Keratinocyte (primary cell): Measurements from ENCODE around the gene PTBP1. TPM values are rescaled to one million over a fixed set of nuclear protein-coding genes. Genes with fewer than 3 reads are reported as not detected.
A peak's percentile ranks its signal among the peaks of the same experiment; 100 is the strongest.

Source experiments
- DNase-seq: peaks from one replicate; pipeline ENCODE4 v3.0.0-alpha.2; 2011; ENCODE audit warnings: low read depth, missing footprints, low spot score
- FAIRE-seq: peaks from 2 replicates; lab custom pipeline; 2011; peaks lifted over from hg19 to GRCh38; lab: Jason Lieb, UNC
- H2AFZ ChIP-seq: 2 replicates; pipeline ENCODE4 v1.6.0; 2012; ENCODE audit warnings: low read length, control low read depth, inconsistent platforms; ENCODE audit not compliant: control insufficient read depth
- H3K27ac ChIP-seq: 2 replicates; pipeline ENCODE4 v1.5.1; 2011; ENCODE audit warnings: low read length; ENCODE audit not compliant: control insufficient read depth, insufficient read depth
- H3K27me3 ChIP-seq: 3 replicates; pipeline ENCODE4 v1.6.0; 2011; ENCODE audit warnings: low read length; ENCODE audit not compliant: control insufficient read depth, insufficient read depth; ENCODE audit errors: extremely low read depth
- H3K36me3 ChIP-seq, 2 experiments: 2 replicates in 1 of 2; 3 replicates in 1 of 2; pipeline ENCODE4 v1.5.1; 2011; ENCODE audit warnings: low read length in 2 of 2, mild to moderate bottlenecking in 1 of 2; ENCODE audit not compliant: control insufficient read depth in 2 of 2, insufficient read depth in 2 of 2; ENCODE audit errors: extremely low read depth in 1 of 2
- H3K4me1 ChIP-seq: 3 replicates; pipeline ENCODE4 v1.5.1; 2011; ENCODE audit warnings: low read length; ENCODE audit not compliant: control insufficient read depth, insufficient read depth; ENCODE audit errors: extremely low read depth
- H3K4me2 ChIP-seq: 3 replicates; pipeline ENCODE4 v1.6.0; 2011; ENCODE audit warnings: low read depth, low read length; ENCODE audit not compliant: control insufficient read depth, insufficient read depth; ENCODE audit errors: extremely low read depth
- H3K4me3 ChIP-seq, 3 experiments: fragments of 200-600 bp in 1 of 3; sonication (generic) in 1 of 3; 2 replicates in 2 of 3; 3 replicates in 1 of 3; pipeline ENCODE4 v1.5.1; 2011 to 2016; ENCODE audit warnings: low read length in 3 of 3, mild to moderate bottlenecking in 3 of 3, control low read depth in 2 of 3, inconsistent platforms in 1 of 3, low read depth in 1 of 3, mixed read lengths in 1 of 3, mixed run types in 1 of 3, moderate library complexity in 1 of 3; ENCODE audit not compliant: control insufficient read depth in 2 of 3, insufficient read depth in 2 of 3; ENCODE audit errors: extremely low read depth in 1 of 3
- H3K79me2 ChIP-seq: 2 replicates; pipeline ENCODE4 v1.6.0; 2012; ENCODE audit warnings: low read length; ENCODE audit not compliant: control insufficient read depth, insufficient read depth
- H3K9ac ChIP-seq: 3 replicates; pipeline ENCODE4 v1.6.0; 2011; ENCODE audit warnings: low read length; ENCODE audit not compliant: control insufficient read depth, insufficient read depth; ENCODE audit errors: extremely low read depth
- H3K9me1 ChIP-seq: 3 replicates; pipeline ENCODE4 v1.6.0; 2011; ENCODE audit warnings: low read length; ENCODE audit not compliant: control insufficient read depth, insufficient read depth; ENCODE audit errors: extremely low read depth
- H3K9me3 ChIP-seq: 2 replicates; pipeline ENCODE4 v1.5.1; 2012; ENCODE audit warnings: low read depth, low read length; ENCODE audit not compliant: control insufficient read depth
- H4K20me1 ChIP-seq: 3 replicates; pipeline ENCODE4 v1.6.0; 2011; ENCODE audit warnings: low read length; ENCODE audit not compliant: control insufficient read depth, insufficient read depth; ENCODE audit errors: extremely low read depth
- CTCF ChIP-seq, 3 experiments: IDR thresholded peaks in 1 of 3; conservative IDR thresholded peaks in 1 of 3; optimal IDR thresholded peaks in 1 of 3; 2 replicates in 2 of 3; 3 replicates in 1 of 3; pipeline versions ENCODE3 to v1.5.1; 2011; ENCODE audit warnings: low read length in 3 of 3, mild to moderate bottlenecking in 3 of 3, moderate library complexity in 2 of 3, control low read depth in 1 of 3, inconsistent platforms in 1 of 3; ENCODE audit not compliant: insufficient read depth in 2 of 3; ENCODE audit errors: extremely low read depth in 1 of 3
- EZH2 ChIP-seq: IDR thresholded peaks from one replicate; pipeline ENCODE4 v1.6.1; 2012; ENCODE audit warnings: inconsistent platforms, mild to moderate bottlenecking, low read length, moderate library complexity
- dilution Hi-C: fragments of 300-500 bp; cut with MboI; formaldehyde crosslinking; loops from one replicate; pipeline ENCODE4 v1.7.0; 2020; ENCODE audit warnings: low sequenced_read_pairs; ENCODE audit not compliant: extremely low pct_ligation_motif_present
- polyA plus RNA-seq, 5 experiments: library from polyadenylated mRNA; depleted of rRNA in 3 of 5; stranded (reverse) in 3 of 5; stranded (forward) in 1 of 5; unstranded in 1 of 5; fragments of >200 nt; gene quantifications; 1 replicate in 1 of 5; 2 replicates in 3 of 5; 3 replicates in 1 of 5; pipeline versions ENCODE4 v1.2.1 to v1.2.3, GENCODE V29; 2011 to 2012; ENCODE audit warnings: missing spikeins in 2 of 5, low read depth in 1 of 5, low replicate concordance in 1 of 5

The PTBP1 gene
- polyA plus RNA-seq, 1 donor (not counting 4 experiments of a cell fraction or from before 2014, with no cell fraction given): 117 TPM

DNA sequence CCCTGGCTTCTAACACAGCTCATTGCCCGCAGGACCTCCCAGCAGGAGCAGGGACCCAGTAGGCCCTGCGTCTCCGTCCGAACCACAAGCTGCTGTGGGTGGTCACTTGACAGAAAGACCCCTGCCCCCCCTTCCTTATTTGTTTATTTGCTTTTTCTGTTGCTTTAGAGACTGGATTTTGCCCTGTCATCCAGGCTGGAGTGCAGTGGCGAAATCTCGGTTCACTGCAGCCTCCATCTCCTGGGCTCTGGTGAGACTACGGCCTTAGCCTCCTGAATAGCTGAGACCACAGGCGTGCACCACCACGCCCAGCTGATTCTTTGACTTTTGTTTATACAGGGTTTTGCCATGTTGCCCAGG is 7.6 kb upstream of the PTBP1 start:
- H3K9me1 ChIP-seq: no peaks in the 10 kb centered on the region
- FAIRE-seq (no peak), DNase-seq (no peak)
- H3K4me2 ChIP-seq: peak overlapping the region; percentile 58
- no peak overlapping the region for H2AFZ ChIP-seq
- H3K9me3 ChIP-seq: no peaks in the 10 kb centered on the region
- dilution Hi-C loops: no loop called here
- TF ChIP-seq CTCF (optimal IDR thresholded peaks at IDR 0.05 in 1 of 3, IDR thresholded peaks at IDR 0.05 in 1 of 3, conservative IDR thresholded peaks at IDR 0.05 in 1 of 3; ENCODE audit: extremely low read depth in 1 of 3, insufficient read depth in 2 of 3, low read length in 3 of 3) (no peak), EZH2 (no peak)
- H3K36me3 ChIP-seq: no peaks in the 10 kb centered on the region
- H3K9ac ChIP-seq: peak overlapping the region; percentile 47
- H3K27ac ChIP-seq: no peak overlapping the region
- H3K4me3 ChIP-seq: no peak overlapping the region
- no peaks in the 10 kb centered on the region for H4K20me1 ChIP-seq
- H3K79me2 ChIP-seq: peaks cover 1% of the 10 kb centered on the region
- peaks cover 16% of the 10 kb centered on the region for H3K4me1 ChIP-seq
- no peaks in the 10 kb centered on the region for H3K27me3 ChIP-seq

- H3K4me2 ChIP-seq: no peak overlapping the region
- H2AFZ ChIP-seq: no peak overlapping the region
- no peak overlapping the region for H3K9ac ChIP-seq
- H3K36me3 ChIP-seq: no peaks in the 10 kb centered on the region
- dilution Hi-C loops: no loop called here
- H3K27me3 ChIP-seq: no peaks in the 10 kb centered on the region
- no peaks in the 10 kb centered on the region for H4K20me1 ChIP-seq
- no peaks in the 10 kb centered on the region for H3K79me2 ChIP-seq
- DNase-seq (no peak), FAIRE-seq (no peak)
- no peaks in the 10 kb centered on the region for H3K9me3 ChIP-seq
- peaks cover 16% of the 10 kb centered on the region for H3K4me1 ChIP-seq
- H3K27ac ChIP-seq: no peak overlapping the region
- H3K4me3 ChIP-seq: no peak overlapping the region
- TF ChIP-seq EZH2 (no peak), CTCF (optimal IDR thresholded peaks at IDR 0.05 in 1 of 3, IDR thresholded peaks at IDR 0.05 in 1 of 3, conservative IDR thresholded peaks at IDR 0.05 in 1 of 3; ENCODE audit: extremely low read depth in 1 of 3, insufficient read depth in 2 of 3, low read length in 3 of 3) (no peak)
- no peaks in the 10 kb centered on the region for H3K9me1 ChIP-seq
These were observed 6.2 kb upstream of the PTBP1 start for GRCh38 chr19:791007-791566.
